K562 (cell line): Measurements from ENCODE around the gene AIFM3. TPM values are rescaled to one million over a fixed set of nuclear protein-coding genes. Genes with fewer than 3 reads are reported as not detected.

Experiments used
- CHD7 ChIP-seq: fragments of 200-600 bp; sonication (generic); IDR thresholded peaks from one replicate; pipeline ENCODE4 v1.6.1; 2012; ENCODE audit warnings: mild to moderate bottlenecking, low read depth, low read length, inconsistent platforms
- HDAC6 ChIP-seq: IDR thresholded peaks from 2 replicates; pipeline ENCODE4 v1.6.1; 2012; ENCODE audit warnings: low read depth, mild to moderate bottlenecking, control low read depth, inconsistent platforms, low read length, moderate library complexity
- KLF1 ChIP-seq: fragments of 450-650 bp; IDR thresholded peaks from 2 replicates; pipeline ENCODE4 v1.6.1; 2016; ENCODE audit warnings: missing genetic modification characterization, missing compliant biosample characterization
- polyA plus RNA-seq, 8 experiments: library from polyadenylated mRNA; depleted of rRNA in 4 of 8; stranded (reverse) in 5 of 8; unstranded in 3 of 8; fragments of >200 nt; fragmentation: Nextera tagmentation in 2 of 8; fragmentation: Illumina TruSeq in 1 of 8; extraction: Ambion mirVana in 2 of 8; extraction: Trizol in 1 of 8; gene quantifications; 2 replicates each; pipeline versions ENCODE4 v1.2.1 to v1.2.3, GENCODE V29; 2011 to 2014; ENCODE audit warnings: inconsistent platforms in 1 of 8, missing spikeins in 1 of 8
- total RNA-seq, 7 experiments: library from RNA; depleted of rRNA in 6 of 7; stranded (reverse); fragments of >200 nt in 6 of 7; fragmentation: Illumina TruSeq in 2 of 7; extraction: Trizol in 2 of 7; gene quantifications; 2 replicates each; pipeline versions ENCODE4 v1.2.1 to v1.2.3, GENCODE V29; 2011 to 2021; ENCODE audit warnings: low replicate concordance in 1 of 7

The AIFM3 gene
- total and polyA plus RNA-seq, 9 of the 15 experiments (the other 6 are each of a cell fraction or from before 2014, with no cell fraction given) = 0.03 to 0.20 (median 0.07) TPM; not detected in 1

- peak; percentile 41 for TF ChIP-seq CHD7
- no peak for TF ChIP-seq KLF1 (tag)
- 0 out of 2 replicates have a peak, but pooled peaks have one; percentile 34 for TF ChIP-seq HDAC6
Observed at GRCh38 chr22:20999350-21000206, 32.5 kb downstream of the AIFM3 start (continued).
